C4-2B (cell line): ENCODE results near the gene SLC25A34.

Experiments
- ZFX ChIP-seq: fragments of 450-650 bp; IDR thresholded peaks from 2 replicates; pipeline ENCODE4 v1.6.1; 2017
- TF ChIP-seq, protein P1 (sequence below): fragments of 450-650 bp; conservative IDR thresholded peaks from 2 replicates; pipeline ENCODE4 v1.5.1; 2017; ENCODE audit warnings: mild to moderate bottlenecking

DNA sequence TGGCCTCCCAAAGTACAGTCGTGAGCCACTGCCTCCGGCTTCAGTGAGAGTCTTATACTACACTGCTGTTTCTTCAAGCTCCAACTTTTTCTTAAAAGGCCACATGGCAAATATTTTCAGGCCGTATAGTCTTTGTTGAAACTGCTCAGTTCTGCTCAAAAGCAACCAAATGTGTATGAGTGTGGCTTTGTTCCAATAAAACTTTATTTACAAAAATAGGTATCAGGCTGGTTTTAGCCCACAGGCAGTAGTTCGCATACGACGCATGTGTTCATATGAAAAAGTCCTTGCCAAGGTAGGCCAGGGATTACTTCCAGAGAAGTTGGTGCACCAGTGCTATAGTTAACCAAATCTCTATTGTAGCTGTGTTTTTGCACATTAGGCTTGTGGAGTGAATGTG, 45.7 kb upstream of the SLC25A34 start:
- TF ChIP-seq, protein P1, sequence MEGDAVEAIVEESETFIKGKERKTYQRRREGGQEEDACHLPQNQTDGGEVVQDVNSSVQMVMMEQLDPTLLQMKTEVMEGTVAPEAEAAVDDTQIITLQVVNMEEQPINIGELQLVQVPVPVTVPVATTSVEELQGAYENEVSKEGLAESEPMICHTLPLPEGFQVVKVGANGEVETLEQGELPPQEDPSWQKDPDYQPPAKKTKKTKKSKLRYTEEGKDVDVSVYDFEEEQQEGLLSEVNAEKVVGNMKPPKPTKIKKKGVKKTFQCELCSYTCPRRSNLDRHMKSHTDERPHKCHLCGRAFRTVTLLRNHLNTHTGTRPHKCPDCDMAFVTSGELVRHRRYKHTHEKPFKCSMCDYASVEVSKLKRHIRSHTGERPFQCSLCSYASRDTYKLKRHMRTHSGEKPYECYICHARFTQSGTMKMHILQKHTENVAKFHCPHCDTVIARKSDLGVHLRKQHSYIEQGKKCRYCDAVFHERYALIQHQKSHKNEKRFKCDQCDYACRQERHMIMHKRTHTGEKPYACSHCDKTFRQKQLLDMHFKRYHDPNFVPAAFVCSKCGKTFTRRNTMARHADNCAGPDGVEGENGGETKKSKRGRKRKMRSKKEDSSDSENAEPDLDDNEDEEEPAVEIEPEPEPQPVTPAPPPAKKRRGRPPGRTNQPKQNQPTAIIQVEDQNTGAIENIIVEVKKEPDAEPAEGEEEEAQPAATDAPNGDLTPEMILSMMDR: no peak
- TF ChIP-seq ZFX: no peak
